PC-9 (cell line): Measurements from ENCODE around the gene SUN1. TPM values are rescaled to one million over a fixed set of nuclear protein-coding genes. Genes with fewer than 3 reads are reported as not detected.

Source experiments
- BruUV-seq: library from RNA; stranded (reverse); fragments of 400-500 nt; replicated peaks from 2 replicates; lab custom pipeline; 2021; lab: Mats Ljungman, UMichigan
- CTCF ChIA-PET: fragments of 300-600 bp; sonication (Branson Sonifier 250); formaldehyde crosslinking; loops from one replicate; lab custom pipeline; 2022; ENCODE audit warnings: antibody characterized with exemption; lab: Charles Lee
- POLR2A ChIA-PET: fragments of 300-600 bp; sonication (Branson Sonifier 250); formaldehyde crosslinking; loops from one replicate; lab custom pipeline; 2022; ENCODE audit warnings: antibody characterized with exemption; ENCODE audit not compliant: unreplicated experiment; lab: Charles Lee
- DNase-seq, 2 experiments: peaks; one replicate each; pipeline versions ENCODE4 v3.0.0 to v3.0.0-alpha.2; 2015 to 2022; ENCODE audit warnings: mixed read lengths in 1 of 2
- H2AFZ ChIP-seq: fragments of 200-600 bp; sonication (generic); 2 replicates; pipeline ENCODE4 v1.8.1; 2017; ENCODE audit warnings: antibody characterized with exemption
- H3F3A ChIP-seq: fragments of 200-600 bp; sonication (generic); 2 replicates; pipeline ENCODE4 v1.8.1; 2017; ENCODE audit warnings: antibody characterized with exemption, mild to moderate bottlenecking, low read depth; ENCODE audit not compliant: insufficient read depth
- H3K27ac ChIP-seq: fragments of 200-600 bp; sonication (generic); 2 replicates; pipeline ENCODE4 v1.6.1; 2016; ENCODE audit warnings: mixed run types
- H3K27me3 ChIP-seq: fragments of 200-600 bp; sonication (generic); 2 replicates; pipeline ENCODE4 v1.6.1; 2016; ENCODE audit warnings: low read depth, mixed run types; ENCODE audit not compliant: insufficient read depth
- H3K36me3 ChIP-seq: fragments of 200-600 bp; sonication (generic); 2 replicates; pipeline ENCODE4 v1.6.1; 2016; ENCODE audit warnings: low read depth, mixed run types
- H3K4me1 ChIP-seq: fragments of 200-600 bp; sonication (generic); replicated peaks from 2 replicates; pipeline ENCODE4 v1.6.1; 2016; ENCODE audit warnings: mixed run types; ENCODE audit not compliant: insufficient read depth
- H3K4me2 ChIP-seq: fragments of 200-600 bp; sonication (generic); 2 replicates; pipeline ENCODE4 v1.6.1; 2017; ENCODE audit warnings: mixed run types
- H3K4me3 ChIP-seq: fragments of 200-600 bp; sonication (generic); 2 replicates; pipeline ENCODE4 v1.6.1; 2016; ENCODE audit warnings: mixed run types
- H3K79me2 ChIP-seq: fragments of 200-600 bp; sonication (generic); 2 replicates; pipeline ENCODE4 v1.6.1; 2017; ENCODE audit warnings: low read depth, mixed run types
- H3K9me2 ChIP-seq: fragments of 200-600 bp; sonication (generic); 2 replicates; pipeline ENCODE4 v1.8.1; 2017; ENCODE audit warnings: mild to moderate bottlenecking; ENCODE audit not compliant: insufficient read depth
- H3K9me3 ChIP-seq: fragments of 200-600 bp; sonication (generic); 2 replicates; pipeline ENCODE4 v1.8.1; 2016; ENCODE audit warnings: low read depth; ENCODE audit not compliant: insufficient read depth
- H4K20me1 ChIP-seq: fragments of 200-600 bp; sonication (generic); 2 replicates; pipeline ENCODE4 v1.8.1; 2017; ENCODE audit not compliant: insufficient read depth
- EZH2 ChIP-seq: fragments of 200-600 bp; sonication (generic); IDR thresholded peaks from 2 replicates; pipeline ENCODE4 v1.8.0; 2017; ENCODE audit warnings: antibody characterized with exemption, low read depth
- intact Hi-C: fragments of 100-400 bp; cut with micrococcal nuclease; formaldehyde crosslinking; loops from one replicate; pipeline ENCODE4 v1.10.0; 2022; ENCODE audit not compliant: unreplicated experiment
- total RNA-seq: library from RNA; stranded (reverse); gene quantifications from 2 replicates; pipeline ENCODE4 v1.2.3, GENCODE V29; 2021
- TF ChIP-seq, protein P1 (sequence below): fragments of 200-600 bp; sonication (generic); conservative IDR thresholded peaks from 2 replicates; pipeline ENCODE4 v1.6.1; 2017; ENCODE audit warnings: mixed run types, antibody characterized with exemption, mild to moderate bottlenecking, moderate library complexity

The SUN1 gene
- total RNA-seq, 1 experiment from 2014 or later, result 245 TPM

DNA sequence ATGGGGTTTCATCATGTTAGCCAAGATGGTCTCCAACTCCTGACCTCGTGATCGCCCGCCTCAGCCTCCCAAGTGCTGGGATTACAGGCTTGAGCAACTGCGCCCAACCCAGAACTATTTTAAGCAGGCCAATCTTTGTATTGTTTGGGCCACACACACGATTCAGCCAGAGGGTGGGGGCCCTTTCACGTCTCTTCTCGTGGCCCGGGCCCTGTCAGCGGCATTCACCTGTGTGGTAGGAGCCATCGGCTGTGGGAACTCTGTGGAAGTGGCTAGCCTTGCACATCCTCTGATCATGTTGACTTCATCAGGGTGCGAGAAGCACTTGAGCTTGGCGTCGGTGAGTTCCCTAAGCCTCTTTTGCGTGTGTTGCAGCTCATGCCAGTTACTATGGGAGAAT lies 16.9 kb downstream of the SUN1 start:
- Histone ChIP-seq H3K9me3 (no peaks in the 10 kb centered on the region), H3K4me2 (no peak overlapping the region), H3K27me3 (no peaks in the 10 kb centered on the region), H3F3A (peaks cover 6% of the 10 kb centered on the region; the same call in 1 of the 2 replicates), H3K27ac (no peak overlapping the region), H3K4me1 (no peaks in the 10 kb centered on the region), H3K4me3 (no peak overlapping the region), H2AFZ (no peak overlapping the region), H4K20me1 (peaks cover 8% of the 10 kb centered on the region; the same call in 1 of the 2 replicates), H3K36me3 (peaks cover 31% of the 10 kb centered on the region), H3K9me2 (no peaks in the 10 kb centered on the region), H3K79me2 (peaks cover 14% of the 10 kb centered on the region; the same call in 1 of the 2 replicates)
- no peak for DNase-seq
- POLR2A ChIA-PET, result no interaction called here
- TF ChIP-seq, protein P1, sequence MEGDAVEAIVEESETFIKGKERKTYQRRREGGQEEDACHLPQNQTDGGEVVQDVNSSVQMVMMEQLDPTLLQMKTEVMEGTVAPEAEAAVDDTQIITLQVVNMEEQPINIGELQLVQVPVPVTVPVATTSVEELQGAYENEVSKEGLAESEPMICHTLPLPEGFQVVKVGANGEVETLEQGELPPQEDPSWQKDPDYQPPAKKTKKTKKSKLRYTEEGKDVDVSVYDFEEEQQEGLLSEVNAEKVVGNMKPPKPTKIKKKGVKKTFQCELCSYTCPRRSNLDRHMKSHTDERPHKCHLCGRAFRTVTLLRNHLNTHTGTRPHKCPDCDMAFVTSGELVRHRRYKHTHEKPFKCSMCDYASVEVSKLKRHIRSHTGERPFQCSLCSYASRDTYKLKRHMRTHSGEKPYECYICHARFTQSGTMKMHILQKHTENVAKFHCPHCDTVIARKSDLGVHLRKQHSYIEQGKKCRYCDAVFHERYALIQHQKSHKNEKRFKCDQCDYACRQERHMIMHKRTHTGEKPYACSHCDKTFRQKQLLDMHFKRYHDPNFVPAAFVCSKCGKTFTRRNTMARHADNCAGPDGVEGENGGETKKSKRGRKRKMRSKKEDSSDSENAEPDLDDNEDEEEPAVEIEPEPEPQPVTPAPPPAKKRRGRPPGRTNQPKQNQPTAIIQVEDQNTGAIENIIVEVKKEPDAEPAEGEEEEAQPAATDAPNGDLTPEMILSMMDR, result no peak
- TF ChIP-seq EZH2, result no peak
- BruUV-seq, result no TSS peak
- CTCF ChIA-PET, result no interaction called here
- intact Hi-C loops, result loop anchor here (10.0 kb wide), 1 partner anchor 1696 kb away; no protein-coding TSS in a partner anchor

DNA sequence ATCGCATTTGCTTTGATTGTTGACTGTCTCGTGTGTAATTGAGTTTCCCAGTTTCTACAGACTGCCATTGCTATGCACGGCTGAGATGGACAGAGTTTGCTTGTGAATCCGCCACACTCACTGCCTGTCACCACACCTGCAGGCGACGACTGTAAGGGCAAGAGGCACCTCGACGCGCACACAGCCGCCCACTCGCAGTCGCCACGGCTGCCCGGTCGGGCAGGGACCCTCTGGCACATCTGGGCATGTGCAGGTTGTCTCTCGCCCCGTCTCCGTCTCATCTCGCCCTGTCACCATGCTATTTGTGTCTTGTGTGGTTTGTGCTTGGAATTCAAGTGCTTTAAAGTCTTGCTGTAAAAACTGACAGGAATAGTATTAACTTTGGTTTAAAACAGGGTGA lies 17.5 kb downstream of the SUN1 start:
- intact Hi-C loops, result loop anchor here (5.0 to 10.0 kb wide), 2 partner anchors 62 to 1695 kb away; no protein-coding TSS in a partner anchor
- H3K79me2 ChIP-seq, result peaks cover 14% of the 10 kb centered on the region; the same call in 1 of the 2 replicates
- BruUV-seq, result no TSS peak
- H4K20me1 ChIP-seq, result peaks cover 8% of the 10 kb centered on the region; the same call in 1 of the 2 replicates
- no peak overlapping the region for H2AFZ ChIP-seq
- no peaks in the 10 kb centered on the region for H3K9me2 ChIP-seq
- peaks cover 6% of the 10 kb centered on the region; the same call in 1 of the 2 replicates for H3F3A ChIP-seq
- no peaks in the 10 kb centered on the region for H3K27me3 ChIP-seq
- peaks cover 31% of the 10 kb centered on the region for H3K36me3 ChIP-seq
- no peaks in the 10 kb centered on the region for H3K9me3 ChIP-seq
- no peak overlapping the region for H3K27ac ChIP-seq
- POLR2A ChIA-PET, result no interaction called here
- DNase-seq, result no peak
- CTCF ChIA-PET, result no interaction called here
- H3K4me3 ChIP-seq, result no peak overlapping the region
- no peaks in the 10 kb centered on the region for H3K4me1 ChIP-seq
- TF ChIP-seq, protein P1, result no peak
- no peak for TF ChIP-seq EZH2
- no peak overlapping the region for H3K4me2 ChIP-seq

DNA sequence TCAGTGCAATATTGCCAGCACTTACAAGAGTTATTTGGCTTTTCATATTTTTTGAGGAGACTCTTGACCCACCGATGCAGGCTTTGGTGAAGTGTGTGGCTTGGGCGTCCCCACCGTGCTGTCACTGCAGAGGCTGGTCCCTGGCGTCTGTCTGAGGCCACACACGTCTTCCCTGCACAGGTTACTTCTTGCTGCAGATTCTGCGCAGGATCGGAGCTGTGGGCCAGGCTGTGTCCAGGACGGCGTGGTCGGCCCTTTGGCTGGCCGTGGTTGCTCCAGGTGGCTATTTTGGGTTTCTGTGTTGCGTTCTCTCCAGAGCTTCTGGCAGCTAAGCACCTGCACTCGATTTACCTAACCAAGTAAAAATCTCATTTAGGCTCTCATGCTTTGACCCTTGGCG lies 18.9 kb downstream of the SUN1 start:
- no peak overlapping the region for H2AFZ ChIP-seq
- ChIA-PET POLR2A (no interaction called here), CTCF (no interaction called here)
- no peak for TF ChIP-seq EZH2
- TF ChIP-seq, protein P1, result no peak
- H3K9me2 ChIP-seq, result no peaks in the 10 kb centered on the region
- no peaks in the 10 kb centered on the region for H3K9me3 ChIP-seq
- BruUV-seq, result no TSS peak
- intact Hi-C loops, result loop anchor here (5.0 kb wide), 1 partner anchor 64 kb away; no protein-coding TSS in a partner anchor
- no peak overlapping the region for H3K4me3 ChIP-seq
- no peaks in the 10 kb centered on the region for H3K27me3 ChIP-seq
- H3K27ac ChIP-seq, result no peak overlapping the region
- H3K36me3 ChIP-seq, result peaks cover 30% of the 10 kb centered on the region
- H3K79me2 ChIP-seq, result peaks cover 5% of the 10 kb centered on the region; the same call in 1 of the 2 replicates
- DNase-seq, result no peak
- H3F3A ChIP-seq, result peaks cover 6% of the 10 kb centered on the region; the same call in 1 of the 2 replicates
- H4K20me1 ChIP-seq, result peaks cover 5% of the 10 kb centered on the region; the same call in 1 of the 2 replicates
- no peaks in the 10 kb centered on the region for H3K4me1 ChIP-seq
- no peak overlapping the region for H3K4me2 ChIP-seq
